Activated T-helper 9 cell treated with anti-CD3 and anti-CD28 coated beads, Interleukin-2, amount 50 U/mL, for 16 hours (primary cell): ENCODE measurements around the gene CCDC170.
"Not testable (repeated sequence)": the region's sequence is repeated elsewhere in the genome, so short reads cannot be mapped to it uniquely, and the experiment has no call there.

Source experiments
- DNase-seq: peaks from one replicate; pipeline ENCODE4 v3.0.0-alpha.2; 2020; ENCODE audit warnings: low read depth

CCDC170 gene

GRCh38 chr6:151494235-151494935 lies 568 bp downstream of the CCDC170 start:
- no peak for DNase-seq

DNA sequence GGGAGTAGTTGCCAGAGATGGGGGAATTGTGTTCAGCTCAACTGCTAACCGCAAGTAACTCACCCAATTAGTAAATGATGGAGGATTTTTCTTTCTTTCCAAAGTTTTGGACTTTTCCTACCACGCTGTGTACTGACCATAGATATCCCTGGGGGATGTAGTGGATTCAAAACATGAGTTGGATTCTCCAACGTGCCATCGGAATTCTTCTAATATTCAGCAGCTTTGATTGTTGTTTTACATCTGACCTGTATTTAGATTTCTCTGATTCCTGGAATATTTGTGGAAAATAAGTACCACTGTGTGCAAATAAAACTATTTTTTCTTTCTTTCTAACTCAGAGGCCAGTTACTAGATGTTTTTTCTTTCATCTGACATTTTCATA lies 1.1 kb downstream of the CCDC170 start:
- DNase-seq: no peak

GRCh38 chr6:151495380-151495779 lies 1.6 kb downstream of the CCDC170 start:
- DNase-seq: no peak

GRCh38 chr6:151497905-151498304 lies 4.1 kb downstream of the CCDC170 start:
- DNase-seq: no peak

GRCh38 chr6:151498327-151498726 lies 4.5 kb downstream of the CCDC170 start:
- DNase-seq: no peak

DNA sequence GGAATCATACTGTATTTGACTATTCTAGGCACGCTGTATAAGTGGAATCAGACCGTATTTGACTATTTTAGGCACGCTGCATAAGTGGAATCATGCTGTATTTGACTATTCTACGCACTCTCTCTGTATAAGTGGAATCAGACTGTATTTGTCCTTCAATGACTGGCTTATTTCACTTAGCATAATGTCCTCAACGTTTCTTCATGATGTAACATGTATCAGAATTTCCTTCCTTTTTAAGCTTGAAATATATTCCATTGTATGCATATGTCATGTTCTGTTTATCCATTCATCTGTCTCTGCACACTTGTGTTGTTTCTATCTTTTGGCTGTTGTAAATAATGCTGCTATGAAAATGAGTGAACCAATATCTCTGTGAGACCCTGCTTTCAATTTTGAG lies 5.7 kb downstream of the CCDC170 start:
- DNase-seq: no peak

GRCh38 chr6:151501511-151502136 lies 7.8 kb downstream of the CCDC170 start:
- no peak for DNase-seq

GRCh38 chr6:151502499-151502898 lies 8.7 kb downstream of the CCDC170 start:
- no peak for DNase-seq

DNA sequence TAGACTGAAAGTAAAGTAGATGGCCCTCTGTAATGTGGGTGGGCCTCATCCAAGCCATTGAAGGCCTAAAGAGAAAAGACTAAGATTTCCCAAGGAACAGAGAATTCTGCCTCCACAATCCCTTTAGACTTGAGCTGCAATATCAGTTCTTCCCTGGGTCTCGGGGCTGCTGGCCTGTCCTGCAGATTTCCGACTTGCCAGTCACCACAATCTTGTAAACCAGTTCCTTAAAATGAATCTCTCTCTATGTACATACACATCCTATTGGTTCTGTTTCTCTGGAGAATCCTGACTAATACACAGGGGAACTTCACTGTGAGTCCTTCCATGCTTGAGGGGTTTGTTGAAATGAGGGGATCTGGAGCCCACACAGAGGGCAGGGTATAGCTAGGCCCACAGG lies 12.9 kb downstream of the CCDC170 start:
- no peak for DNase-seq

DNA sequence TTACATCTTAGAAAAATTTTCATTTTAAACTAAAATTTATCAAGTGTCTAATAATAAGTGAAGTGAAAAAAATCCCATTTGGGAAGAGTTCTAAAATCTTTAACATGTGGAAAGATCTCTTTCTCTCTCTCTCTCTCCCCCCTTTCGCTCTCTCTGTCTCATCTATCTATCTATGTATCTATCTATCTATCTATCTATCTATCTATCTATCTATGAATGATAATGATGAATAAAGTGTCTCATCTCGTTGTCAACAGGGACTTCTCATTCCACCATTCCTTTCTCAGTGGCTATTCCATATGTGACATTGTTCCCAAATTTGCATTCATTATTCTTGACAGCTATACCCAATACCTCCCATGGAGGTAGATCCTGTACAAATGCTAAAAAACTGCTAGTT lies 15.2 kb downstream of the CCDC170 start:
- no peak for DNase-seq

DNA sequence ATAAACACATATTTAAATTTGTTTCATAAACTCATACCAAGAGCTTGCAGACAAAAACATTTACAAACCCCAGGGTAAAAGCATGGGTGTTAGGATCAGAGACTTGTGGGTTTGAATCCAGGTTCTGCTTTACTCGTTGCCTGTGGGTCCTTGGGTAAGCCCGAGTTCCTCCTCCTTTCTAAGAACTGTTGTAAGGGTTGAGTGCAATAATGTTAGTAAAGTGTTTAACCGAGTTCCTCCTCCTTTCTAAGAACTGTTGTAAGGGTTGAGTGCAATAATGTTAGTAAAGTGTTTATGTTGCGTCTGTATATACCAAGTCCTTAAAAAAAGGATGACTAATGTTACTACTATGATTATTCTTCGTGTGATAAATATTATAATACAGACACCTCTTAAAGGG lies 18.7 kb downstream of the CCDC170 start:
- no peak for DNase-seq

DNA sequence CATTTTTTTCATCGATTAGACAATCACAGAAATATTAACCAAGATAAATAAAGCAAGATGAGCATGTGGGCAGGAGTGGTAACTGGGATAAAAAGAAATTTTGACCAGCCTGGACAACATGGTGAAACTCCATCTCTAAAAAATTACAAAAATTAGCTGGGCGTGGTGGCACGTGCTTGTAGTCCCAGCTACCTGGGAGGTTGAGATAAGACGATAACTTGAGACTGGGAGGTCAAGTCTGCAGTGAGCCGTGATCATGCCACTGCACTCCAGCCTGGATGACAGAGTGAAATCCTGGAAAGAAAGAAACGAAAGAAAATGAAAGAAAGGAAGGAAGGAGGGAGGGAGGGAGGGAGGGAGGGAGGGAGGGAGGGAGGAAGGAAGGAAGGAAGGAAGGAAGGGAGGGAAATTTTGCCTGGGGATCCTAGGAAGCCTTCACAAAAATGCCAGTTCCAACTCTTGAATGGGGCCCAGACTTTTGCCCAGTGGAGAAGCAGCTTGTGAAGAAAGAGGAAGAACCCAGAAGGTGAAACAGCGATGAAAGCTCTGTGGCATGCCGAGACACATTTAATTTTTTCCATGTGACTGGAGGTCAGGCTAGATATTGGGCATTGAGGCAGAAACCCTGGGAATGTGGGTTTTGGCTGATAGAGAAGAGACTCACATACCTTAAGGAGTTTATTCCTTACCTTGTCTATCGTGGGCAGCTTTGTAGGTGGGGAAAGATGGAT lies 20.3 kb downstream of the CCDC170 start:
- DNase-seq: no peak

GRCh38 chr6:151518992-151519391 lies 25.2 kb downstream of the CCDC170 start:
- not testable (repeated sequence) for DNase-seq

GRCh38 chr6:151523034-151523433 lies 29.2 kb downstream of the CCDC170 start:
- no peak for DNase-seq

GRCh38 chr6:151524059-151524458 lies 30.2 kb downstream of the CCDC170 start:
- no peak for DNase-seq

DNA sequence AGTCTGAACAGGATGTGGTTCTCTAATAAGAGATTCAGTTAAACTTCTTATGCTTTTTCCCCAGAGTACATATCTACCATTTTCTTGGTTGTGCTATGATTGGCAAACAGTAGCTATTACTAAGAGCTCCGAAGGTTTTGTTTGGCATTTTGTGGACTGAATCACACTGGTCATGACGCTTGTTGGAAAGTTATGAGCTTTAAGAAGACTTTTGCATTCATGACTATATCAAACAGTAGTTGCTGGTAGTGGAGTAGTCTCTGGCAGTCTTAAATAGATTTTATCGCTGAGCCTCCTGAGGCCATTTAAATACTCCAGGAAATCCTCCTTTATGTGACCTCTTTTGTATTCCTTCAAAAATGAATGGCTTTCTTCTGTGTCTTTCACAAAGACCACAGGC lies 40.8 kb downstream of the CCDC170 start:
- no peak for DNase-seq

GRCh38 chr6:151535476-151536187 lies 41.8 kb downstream of the CCDC170 start:
- no peak for DNase-seq

DNA sequence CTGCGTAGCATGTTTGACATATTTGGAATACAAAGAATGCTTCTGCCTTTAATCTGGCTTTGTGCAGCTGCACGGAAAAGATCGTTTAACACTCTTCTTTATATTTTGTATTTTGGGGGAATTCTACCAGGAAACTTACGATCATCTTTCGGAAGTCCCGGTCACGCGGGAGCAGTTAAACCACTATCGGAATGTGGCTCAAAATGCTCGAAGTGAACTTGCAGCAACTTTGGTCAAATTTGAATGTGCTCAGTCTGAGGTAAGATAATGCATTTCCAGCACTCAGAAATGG lies 42.3 kb downstream of the CCDC170 start:
- DNase-seq: no peak

GRCh38 chr6:151537556-151537955 lies 43.7 kb downstream of the CCDC170 start:
- no peak for DNase-seq

GRCh38 chr6:151539506-151540268 lies 45.9 kb downstream of the CCDC170 start:
- DNase-seq: no peak

DNA sequence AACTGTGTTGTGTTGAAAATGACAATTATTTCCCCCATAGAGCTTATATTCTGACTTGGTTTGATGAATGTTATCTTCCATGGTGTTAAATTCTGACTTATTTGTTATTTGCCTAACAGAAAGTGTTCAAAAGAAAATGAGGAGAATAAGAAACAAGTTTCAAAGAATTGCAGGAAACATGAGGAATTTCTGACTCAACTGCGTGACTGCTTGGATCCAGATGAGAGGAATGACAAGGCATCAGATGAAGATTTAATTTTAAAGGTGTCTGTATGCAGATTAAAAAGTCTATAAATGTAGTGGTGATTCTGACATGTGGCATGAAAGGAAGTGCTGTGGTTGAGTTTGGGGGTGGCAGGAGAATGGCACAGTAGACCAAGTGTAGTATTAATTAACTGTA lies 50.6 kb downstream of the CCDC170 start:
- DNase-seq: no peak

GRCh38 chr6:151544884-151545283 lies 51.1 kb downstream of the CCDC170 start:
- DNase-seq: not testable (repeated sequence)
